Cerebellar cortex (tissue), 1 donor: Measurements from ENCODE around the gene IFT25.
"Not testable (repeated sequence)": the region's sequence is repeated elsewhere in the genome, so short reads cannot be mapped to it uniquely, and the experiment has no call there.

ENCODE experiments used
- DNase-seq: peaks from one replicate; pipeline ENCODE4 v3.0.0-alpha.2; 2015; ENCODE audit warnings: low spot score

Gene IFT25

DNA sequence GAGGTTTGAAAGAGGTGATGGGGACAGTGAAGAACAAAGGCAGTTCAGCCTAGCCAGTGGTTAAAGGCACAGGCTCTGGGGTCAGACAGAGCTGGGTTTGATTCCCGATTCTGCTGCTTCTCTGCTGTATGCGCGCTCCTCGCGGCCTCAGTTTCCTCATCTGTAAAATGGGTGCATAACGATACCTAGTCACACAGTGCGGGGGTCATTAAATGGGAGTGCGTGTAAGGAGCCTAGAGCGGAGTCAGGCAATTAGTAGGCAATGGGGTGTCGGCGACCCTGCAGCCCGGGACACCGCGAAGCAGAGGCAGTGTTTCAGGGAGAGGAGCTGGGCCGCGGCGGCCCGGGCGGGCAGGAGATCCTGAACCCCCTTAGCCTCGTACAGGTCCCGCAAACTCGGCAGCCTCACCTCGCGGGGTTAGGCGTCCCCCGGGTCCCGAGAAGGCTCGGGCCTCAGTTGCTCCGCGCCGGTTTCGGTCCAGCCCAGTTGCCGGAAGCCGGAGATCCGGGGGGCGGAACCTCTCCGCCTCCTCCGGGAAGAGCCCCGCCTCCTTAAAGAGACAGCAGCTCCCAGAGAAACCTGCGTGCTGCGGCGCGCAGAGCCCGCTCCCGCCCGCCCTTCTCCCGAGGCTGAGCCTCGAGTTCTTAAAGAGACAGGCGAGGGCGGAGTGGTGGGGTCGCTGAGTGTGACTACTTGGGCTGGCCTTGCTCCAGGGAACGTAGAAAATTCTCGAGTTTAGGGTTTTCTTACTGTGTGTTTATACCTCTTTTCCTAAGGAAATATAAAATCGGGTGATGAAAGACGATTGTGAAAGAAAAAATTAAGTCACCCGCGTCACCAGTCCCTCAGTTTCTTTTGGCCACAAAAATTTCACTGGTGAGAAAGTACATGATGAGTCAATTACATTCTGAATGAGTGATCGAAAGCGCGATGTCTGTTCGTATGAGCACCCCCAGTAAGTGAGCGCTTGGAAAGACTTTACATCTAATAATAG is 55.9 kb downstream of the IFT25 start, which contains the start of gene YIPF1:
Gene YIPF1, minus strand, starts transcription at position 494 of the 995 bp plus-strand sequence. CDS start 860 bp downstream, outside the sequence.
- DNase-seq, result peak; percentile 94

DNA sequence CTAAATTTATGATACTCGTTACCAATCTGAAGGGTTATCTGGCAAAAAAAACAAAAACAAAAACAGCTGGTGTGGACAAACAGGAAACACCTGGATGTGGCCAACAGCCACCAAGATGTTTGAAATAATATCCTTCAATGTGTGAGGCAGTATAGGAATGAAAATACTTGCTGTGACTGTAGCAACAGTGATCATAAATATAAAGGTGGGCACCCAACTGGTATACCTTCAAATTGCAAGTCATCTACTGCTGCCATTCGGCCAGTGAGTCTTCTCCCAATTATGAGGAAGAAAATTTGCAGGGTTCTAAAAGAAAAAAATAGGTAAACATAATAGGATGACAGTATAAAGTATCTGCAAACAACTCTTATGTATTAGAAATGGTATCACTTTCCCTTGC is 56.8 kb downstream of the IFT25 start:
- no peak for DNase-seq

DNA sequence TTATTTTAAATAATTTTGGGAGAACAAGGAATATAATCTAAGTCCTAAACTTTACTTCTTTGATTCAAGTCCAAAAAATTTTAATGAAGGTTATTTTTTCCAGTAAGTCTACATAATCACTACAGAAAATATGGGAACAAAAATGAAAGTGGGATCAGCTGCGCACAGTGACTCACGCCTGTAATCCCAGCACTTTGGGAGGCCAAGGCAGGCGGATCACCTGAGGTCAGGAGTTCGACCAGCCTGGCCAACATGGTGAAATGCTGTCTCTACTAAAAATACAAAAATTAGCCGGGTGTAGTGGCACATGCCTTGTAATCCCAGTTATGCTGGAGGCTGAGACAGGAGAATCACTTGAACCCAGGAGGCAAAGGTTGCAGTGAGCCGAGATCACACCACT is 61.9 kb downstream of the IFT25 start:
- DNase-seq, result not testable (repeated sequence)

DNA sequence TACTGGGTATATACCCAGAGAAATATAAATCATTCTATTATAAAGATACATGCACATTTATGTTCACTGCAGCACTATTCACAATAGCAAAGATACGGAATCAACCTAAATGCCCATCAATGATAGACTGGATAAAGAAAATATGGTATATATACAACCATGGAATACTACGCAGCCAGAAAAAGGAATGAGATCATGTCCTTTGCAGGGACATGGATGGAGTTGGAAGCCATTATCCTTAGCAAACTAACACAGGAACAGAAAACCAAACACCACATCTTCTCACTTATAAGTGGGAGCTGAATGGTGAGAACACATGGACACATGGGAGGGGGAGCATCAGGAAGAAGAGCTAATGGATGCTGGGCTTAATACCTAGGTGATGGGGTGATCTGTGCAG is 63.6 kb downstream of the IFT25 start:
- not testable (repeated sequence) for DNase-seq

DNA sequence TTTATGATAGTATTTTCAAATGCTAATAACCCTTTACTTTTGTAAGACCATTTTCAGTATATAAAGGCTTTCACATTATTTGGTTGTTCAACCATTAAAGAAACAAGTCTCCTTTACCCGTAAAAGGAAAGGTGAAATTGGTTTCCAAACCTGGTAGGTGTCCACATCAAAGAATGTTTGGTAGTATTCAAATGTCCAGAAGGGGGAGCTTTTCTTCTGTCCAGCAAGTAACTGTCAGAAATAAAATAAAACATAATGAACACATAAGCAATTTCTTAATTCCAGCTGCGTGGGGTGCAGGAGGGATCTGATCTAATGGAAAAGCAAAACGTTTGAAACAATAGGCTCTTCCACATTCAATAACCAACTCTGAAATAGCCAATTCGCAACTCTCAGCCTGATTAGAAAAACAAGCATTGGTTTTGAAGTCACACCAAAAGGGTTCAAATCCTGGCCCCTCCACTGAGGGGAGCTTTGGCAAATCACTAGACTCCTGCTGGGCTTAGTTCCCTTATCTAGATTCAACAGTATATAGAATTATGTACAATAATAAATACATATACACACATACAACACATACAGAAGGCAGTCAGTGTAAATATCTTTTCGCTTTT is 66.9 kb downstream of the IFT25 start:
- peak; percentile 42 for DNase-seq

DNA sequence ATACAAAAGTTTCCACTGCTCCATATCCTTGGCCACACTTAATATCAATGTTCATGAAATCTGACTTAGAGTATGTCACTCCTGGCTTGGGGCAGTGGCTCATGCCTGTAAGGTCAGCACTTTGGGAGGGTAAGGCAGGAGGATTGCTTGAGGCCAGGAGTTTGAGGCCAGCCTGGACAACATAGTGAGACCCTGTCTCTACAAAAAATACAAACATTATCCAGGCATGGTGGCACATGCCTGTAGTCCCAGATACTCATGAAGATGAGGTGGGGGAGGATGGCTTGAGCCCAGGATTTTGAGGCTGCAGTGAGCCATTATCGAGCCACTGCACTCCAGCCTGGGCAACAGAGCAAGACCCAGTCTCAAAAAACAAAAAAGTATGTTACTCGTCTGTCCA is 70.3 kb downstream of the IFT25 start:
- DNase-seq, result not testable (repeated sequence)

DNA sequence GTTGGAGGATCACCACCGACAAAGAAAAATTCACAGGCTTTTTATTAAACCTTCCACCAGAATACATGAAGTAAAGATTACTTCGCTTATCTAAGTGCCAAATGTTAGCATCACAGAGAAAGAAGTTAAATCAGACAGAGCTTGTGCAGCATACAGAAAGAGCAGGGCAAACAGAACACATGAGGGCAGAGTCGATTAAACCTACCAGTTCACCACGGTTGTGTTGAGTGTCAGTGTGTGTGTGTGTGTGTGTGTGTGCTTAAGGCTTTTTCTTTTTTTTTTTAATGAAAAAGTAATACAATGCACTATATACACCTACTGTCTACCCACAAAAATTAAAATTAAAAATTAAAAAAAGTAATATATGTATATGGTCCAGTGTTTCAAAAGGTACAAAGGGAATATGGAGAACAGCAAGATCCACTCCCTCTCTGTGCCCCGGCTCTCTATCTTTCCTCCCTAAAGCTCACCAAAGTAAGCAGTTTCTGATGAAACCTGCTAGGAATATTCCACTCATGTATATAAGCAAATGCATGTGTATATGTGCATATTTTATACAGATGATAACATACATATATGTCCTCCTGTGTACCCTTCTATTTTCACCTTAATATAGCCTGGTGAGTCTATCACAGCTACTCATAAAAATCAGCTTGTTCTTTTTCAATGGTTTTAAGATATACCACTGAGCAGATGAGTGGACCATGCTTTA is 73.6 kb downstream of the IFT25 start:
- no peak for DNase-seq
